Cortex of kidney (tissue), 1 donor: ENCODE measurements around the gene UST.
"Not testable (repeated sequence)": the region's sequence is repeated elsewhere in the genome, so short reads cannot be mapped to it uniquely, and the experiment has no call there.

Source experiments
- DNase-seq: peaks from one replicate; lab custom pipeline; 2025; lab: John Stamatoyannopoulos, UW

Gene UST

GRCh38 chr6:148868314-148868713 lies 121.5 kb downstream of the UST start:
- no peak for DNase-seq

DNA sequence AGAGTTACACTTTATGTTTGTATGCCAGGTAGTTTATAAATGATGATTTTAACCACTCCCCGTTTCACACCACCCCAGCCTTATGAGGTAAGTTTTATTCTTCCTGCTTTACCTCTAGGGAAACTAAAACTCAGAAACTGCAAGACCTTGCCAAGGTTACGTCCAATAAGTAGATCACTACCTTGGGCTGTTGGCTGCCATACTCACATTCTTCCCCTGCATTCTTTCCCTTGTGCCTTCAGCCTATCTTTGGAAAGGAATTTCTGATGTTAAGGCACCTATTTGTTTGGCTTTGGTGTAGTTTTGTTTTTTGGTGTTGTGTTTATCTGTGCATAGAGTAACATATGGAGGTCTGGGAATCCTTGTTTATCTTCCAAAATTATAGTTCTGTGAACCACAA lies 122.1 kb downstream of the UST start:
- no peak for DNase-seq

- no peak for DNase-seq
Measured at GRCh38 chr6:148869585-148869984, 122.8 kb downstream of the UST start.

DNA sequence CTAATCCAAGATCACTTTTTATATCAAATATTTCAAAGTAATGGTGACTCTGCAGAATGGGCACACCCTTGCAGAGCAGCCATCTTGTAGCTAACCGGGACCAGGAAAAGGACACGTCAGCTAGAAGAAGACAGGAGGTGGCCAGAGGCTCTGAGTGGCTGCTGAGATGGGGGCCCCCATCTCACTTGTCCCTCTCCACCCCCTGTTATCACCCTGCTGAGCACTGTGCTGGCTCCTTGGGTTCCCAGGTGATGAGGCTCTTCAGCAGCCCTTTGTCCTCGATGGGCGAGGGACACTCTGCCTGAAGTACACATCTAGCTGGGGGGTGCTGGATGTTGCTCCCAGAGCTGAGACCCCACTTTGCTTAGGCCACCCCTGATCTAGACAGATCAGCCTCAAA lies 126.3 kb downstream of the UST start:
- no peak for DNase-seq

- DNase-seq, result no peak
Measured at GRCh38 chr6:148873868-148874267, 127.0 kb downstream of the UST start.

GRCh38 chr6:148874698-148875293 lies 128.0 kb downstream of the UST start:
- DNase-seq, result no peak

- no peak for DNase-seq
Measured at GRCh38 chr6:148878683-148879082, 131.9 kb downstream of the UST start.

DNA sequence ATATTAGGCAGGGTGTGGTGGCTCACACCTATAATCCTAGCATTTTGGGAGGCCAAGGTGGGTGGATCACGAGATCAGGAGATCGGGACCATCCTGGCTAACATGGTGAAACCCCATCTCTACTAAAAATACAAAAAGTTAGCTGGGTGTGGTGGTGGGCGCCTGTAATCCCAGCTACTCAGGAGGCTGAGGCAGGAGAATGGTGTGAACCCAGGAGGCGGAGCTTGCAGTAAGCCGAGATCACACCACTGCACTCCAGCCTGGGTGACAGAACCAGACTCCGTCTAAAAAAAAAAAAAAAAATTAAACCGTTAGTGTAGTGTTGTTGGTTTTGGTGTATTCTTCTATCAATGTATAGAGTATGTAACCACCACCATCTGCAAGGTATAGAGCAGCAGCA lies 133.9 kb downstream of the UST start:
- DNase-seq, result not testable (repeated sequence)

- DNase-seq, result no peak
Measured at GRCh38 chr6:148881593-148882311, 134.9 kb downstream of the UST start.

DNA sequence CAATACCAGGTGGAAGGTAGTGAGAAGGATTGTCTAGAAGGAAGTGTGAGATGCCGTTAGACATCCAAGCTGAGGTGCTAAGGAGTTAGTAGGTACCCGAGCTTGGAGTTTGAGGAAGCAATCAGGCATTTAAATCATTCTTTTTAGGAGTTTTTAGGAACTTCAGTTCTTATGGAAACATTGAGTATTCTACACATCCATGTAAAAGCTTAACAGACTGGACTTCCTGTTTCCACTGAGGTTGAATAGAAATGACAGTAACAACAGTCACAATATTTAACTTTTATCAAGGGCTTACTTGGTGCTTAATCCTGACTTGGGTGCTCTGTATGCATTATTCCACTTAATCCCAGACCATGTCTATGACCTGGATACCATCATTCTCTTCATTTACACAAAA lies 136.4 kb downstream of the UST start:
- DNase-seq, result no peak

DNA sequence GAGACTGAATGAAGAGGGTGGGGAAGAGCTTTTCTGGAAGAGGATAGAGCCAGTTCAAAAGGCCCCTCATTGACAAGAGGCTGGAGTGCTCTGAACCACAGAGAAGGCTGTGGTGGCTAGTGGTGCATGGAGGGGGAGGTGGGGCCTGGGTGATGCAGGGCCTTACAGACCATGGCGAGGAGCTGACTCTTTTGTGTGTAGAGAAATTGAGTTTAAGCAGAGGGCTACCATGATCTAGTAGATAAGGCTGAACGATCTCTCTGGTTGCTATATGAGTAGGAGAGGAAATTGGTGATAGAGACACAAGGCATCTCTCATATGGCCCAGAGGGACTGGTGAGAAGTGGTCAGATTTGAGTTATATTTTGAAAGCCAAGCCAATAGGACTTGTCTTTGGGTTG lies 137.6 kb downstream of the UST start:
- no peak for DNase-seq

DNA sequence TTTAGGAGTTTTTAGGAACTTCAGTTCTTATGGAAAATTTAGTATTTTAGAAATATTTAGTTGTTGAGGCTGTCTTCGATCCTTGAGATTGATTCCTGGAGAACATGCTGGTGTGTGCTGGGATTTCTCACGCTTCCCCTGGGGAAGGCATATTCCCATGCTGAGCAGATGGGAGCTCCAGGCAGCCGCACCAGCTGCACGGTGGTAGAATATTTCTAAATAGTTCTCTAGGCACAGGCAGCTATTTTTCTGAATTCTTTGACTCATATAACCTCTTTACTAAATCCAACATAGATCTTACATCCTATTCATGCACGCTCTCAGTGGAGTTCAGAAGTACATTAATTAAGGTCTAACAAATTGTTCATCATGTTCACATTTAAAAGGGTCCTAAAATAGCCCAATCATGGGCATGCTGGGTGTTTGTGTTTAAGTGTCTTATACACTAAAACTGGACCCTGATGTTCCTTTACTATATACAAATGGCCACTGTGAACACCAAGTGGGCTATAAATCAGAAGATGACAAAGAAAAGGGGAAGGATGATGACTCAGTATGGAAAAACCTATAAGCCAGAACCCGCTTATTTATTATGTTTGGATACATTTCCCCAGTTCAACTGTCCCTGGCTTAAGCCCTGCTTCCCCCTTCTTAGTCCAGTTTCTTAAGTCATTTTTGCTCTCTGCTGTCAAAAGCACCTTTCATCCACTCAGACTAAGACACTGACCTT lies 138.5 kb downstream of the UST start:
- DNase-seq, result no peak

DNA sequence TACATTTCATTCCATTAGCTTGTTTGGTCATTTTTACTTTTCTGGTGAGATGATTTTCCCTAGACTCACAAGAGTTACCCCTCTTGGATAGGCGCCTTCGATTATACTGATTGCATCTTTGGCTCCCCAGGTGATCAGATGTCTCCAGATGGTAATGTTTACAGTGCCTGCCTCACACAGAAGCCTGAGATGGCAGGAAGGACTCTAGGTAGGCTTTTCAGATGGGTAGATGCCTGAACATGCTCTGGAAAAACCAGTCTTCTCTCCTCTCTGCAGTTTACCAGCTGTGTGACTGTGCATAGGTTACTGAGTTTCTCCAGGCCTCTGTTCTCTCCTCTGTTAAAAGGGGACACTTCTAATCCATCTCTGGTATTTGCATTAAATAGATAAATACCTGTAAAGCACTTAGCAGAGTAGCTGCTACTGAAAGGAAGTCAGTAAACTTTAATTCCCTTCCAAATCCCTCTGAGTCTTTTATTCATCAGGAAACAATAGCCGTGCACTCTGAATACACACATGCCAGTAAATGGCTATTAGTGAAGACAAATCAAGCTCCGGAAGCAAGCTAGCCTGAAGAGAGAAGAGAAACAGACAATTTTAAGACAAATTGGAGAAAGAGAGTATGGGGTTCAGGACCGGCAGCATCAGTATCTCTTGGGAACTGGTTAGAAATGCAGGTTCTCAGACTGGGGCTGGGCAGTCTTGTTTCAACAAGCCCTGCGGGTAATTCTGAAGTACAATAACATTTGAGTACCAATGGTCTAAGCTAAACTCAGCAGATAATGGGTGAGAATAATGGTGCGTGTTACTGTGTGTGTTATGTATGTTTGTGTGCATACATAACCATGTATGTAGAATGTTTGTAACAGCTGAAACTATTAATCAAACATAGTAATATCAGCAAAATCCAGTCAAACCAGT lies 139.4 kb downstream of the UST start:
- no peak for DNase-seq

DNA sequence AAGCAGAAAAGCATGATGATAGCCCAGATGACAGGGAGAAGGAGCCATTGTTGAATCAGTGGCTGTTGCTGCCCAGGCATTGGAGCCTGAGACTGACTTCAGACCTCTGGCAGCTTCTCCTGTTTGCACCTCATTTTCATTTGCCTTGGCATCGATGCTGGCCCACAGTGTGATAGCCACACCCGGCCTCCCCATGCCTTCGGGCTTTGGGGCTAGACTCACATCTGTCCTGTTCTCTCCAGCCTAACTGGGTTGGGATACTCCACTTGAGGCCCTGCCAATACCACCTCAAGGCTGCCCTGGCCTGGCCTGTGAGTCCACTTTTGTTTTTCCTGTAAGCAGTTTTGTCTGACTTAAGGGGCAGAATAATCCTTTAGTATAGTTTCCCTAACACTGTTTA lies 140.4 kb downstream of the UST start:
- no peak for DNase-seq

- no peak for DNase-seq
Measured at GRCh38 chr6:148888856-148889255, 142.0 kb downstream of the UST start.

GRCh38 chr6:148890096-148890495 lies 143.3 kb downstream of the UST start:
- DNase-seq, result no peak

GRCh38 chr6:148890652-148891404 lies 144.0 kb downstream of the UST start:
- no peak for DNase-seq

DNA sequence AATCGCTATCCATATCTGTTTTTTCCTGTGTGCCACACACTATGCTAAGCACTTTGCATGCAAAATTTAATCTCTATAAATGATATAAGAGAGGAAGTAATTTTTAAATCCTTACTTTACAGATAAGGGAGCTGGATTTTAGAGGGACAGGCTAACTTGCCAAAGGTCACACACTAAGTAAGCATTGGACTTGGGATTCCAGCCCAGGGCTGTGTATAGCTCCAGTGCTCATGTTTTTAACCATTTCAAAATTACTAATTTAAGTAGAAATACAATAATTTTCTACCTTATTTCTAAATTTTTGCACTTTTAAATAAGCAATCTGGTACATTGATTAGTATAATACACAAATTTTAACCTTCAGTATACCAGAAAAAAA lies 144.6 kb downstream of the UST start:
- DNase-seq, result no peak

DNA sequence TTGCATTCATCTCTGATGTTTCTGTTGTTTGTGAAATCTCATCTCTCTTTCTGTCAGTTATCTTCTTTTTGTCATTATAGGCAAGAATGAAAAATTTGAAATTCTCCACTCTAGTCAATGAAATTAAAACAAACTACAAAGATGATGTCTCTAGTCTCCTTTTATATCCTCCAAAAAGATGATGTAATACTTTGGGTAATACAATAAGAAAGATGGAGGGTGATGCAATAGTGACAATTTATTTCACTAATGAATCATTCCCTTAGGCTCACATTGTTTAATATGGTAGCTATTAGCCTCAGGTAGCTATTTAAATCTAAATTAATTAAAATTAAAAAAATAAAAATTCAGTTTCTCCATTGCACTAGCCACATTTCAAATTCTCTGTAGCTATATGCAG lies 145.4 kb downstream of the UST start:
- DNase-seq, result no peak

DNA sequence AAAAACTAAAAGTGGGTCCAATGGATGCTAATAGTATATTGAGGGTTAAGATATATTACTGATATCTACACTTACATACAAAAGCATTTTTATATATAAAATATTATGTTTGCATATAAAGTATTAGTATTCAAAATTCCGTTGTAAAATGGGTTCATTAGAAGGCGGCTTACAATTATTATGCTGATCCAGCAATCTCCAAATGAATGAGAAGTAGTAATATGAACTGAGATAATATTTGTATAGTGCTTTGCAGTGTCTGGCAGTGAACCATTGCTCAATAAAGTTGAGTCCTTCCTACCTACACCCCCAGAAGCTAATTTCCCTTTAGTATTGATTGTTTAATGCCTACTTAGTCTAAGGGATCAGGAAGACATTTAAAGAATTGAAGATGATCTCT lies 146.2 kb downstream of the UST start:
- no peak for DNase-seq

- DNase-seq, result no peak
Measured at GRCh38 chr6:148893481-148893880, 146.7 kb downstream of the UST start.
